D721Med (cell line): ENCODE measurements around the gene DOLPP1.

Source experiments
- DNase-seq: peaks from one replicate; pipeline ENCODE4 v3.0.0; 2011; ENCODE audit warnings: low spot score; ENCODE audit not compliant: insufficient read length
- FAIRE-seq: peaks from 2 replicates; lab custom pipeline; 2011; peaks lifted over from hg19 to GRCh38; lab: Jason Lieb, UNC
- CTCF ChIP-seq: IDR thresholded peaks from 2 replicates; pipeline ENCODE4 v1.5.1; 2012; ENCODE audit warnings: mild to moderate bottlenecking, control low read depth; ENCODE audit not compliant: insufficient read depth; ENCODE audit errors: missing control alignments

DOLPP1 gene

GRCh38 chr9:129095908-129096307 lies 15.0 kb downstream of the DOLPP1 start:
- no peak for DNase-seq
- TF ChIP-seq CTCF, result no peak
- FAIRE-seq, result no peak

GRCh38 chr9:129097671-129098306 lies 16.9 kb downstream of the DOLPP1 start:
- no peak for DNase-seq
- no peak for FAIRE-seq
- no peak for TF ChIP-seq CTCF

GRCh38 chr9:129098328-129098727 lies 17.4 kb downstream of the DOLPP1 start:
- FAIRE-seq, result no peak
- TF ChIP-seq CTCF, result no peak

GRCh38 chr9:129100383-129101169 lies 19.7 kb downstream of the DOLPP1 start:
- DNase-seq (no peak), FAIRE-seq (no peak)
- TF ChIP-seq CTCF, result no peak

More at GRCh38 chr9:129098328-129098727, 17.4 kb downstream of the DOLPP1 start:
- no peak for DNase-seq

GRCh38 chr9:129101279-129101678 lies 20.4 kb downstream of the DOLPP1 start:
- no peak for TF ChIP-seq CTCF
- FAIRE-seq, result no peak
- DNase-seq, result no peak

- FAIRE-seq, result no peak
- TF ChIP-seq CTCF, result no peak
- no peak for DNase-seq
Observed at GRCh38 chr9:129102095-129102525, 21.2 kb downstream of the DOLPP1 start.
